ENCODE data around the gene SNW1.

DNA sequence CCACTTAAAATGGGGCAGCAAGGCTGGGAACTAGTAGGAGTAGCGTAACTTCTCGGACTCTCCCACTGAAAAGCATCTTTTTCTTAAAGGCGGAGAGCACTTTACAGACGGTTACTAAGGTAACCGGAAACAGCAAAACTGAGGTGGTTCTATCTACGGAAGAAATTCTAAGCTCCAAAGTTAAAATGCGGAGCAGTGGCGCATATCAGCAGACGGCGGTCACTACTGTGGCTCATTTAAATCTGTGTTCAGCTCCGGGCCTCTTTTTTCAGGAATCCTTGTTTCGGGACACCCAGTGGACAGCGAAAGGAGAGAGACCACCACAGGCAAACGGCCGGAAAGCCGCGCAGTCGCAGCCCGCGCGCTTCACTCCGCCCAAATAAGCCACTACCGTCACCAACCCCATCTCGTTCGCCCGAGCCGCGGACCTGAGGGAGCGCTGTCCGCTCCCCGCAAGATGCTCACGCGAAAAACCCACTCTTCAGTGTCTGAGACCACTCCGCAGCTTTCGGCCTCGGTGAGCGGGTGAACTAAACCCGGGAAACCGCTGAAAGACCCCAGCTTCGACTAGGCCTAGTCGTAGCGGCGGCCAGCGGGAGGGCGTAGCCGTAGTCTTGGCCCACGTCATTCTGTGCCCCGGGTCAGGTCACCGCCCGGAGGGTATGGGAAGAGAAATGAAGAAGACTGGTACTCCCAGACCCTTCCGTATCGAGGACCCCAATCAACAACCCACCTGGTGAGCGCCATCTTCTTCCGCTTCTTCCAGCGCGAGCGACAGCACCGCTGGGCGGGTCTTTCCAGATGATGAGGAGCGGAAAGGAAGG lies at the start of gene SNW1:
- TF ChIP-seq, protein P1, sequence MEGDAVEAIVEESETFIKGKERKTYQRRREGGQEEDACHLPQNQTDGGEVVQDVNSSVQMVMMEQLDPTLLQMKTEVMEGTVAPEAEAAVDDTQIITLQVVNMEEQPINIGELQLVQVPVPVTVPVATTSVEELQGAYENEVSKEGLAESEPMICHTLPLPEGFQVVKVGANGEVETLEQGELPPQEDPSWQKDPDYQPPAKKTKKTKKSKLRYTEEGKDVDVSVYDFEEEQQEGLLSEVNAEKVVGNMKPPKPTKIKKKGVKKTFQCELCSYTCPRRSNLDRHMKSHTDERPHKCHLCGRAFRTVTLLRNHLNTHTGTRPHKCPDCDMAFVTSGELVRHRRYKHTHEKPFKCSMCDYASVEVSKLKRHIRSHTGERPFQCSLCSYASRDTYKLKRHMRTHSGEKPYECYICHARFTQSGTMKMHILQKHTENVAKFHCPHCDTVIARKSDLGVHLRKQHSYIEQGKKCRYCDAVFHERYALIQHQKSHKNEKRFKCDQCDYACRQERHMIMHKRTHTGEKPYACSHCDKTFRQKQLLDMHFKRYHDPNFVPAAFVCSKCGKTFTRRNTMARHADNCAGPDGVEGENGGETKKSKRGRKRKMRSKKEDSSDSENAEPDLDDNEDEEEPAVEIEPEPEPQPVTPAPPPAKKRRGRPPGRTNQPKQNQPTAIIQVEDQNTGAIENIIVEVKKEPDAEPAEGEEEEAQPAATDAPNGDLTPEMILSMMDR (conservative IDR thresholded peaks at IDR 0.05; ENCODE audit: low read length): no peak
- TF ChIP-seq EZH2phosphoT487 (IDR thresholded peaks at IDR 0.05; ENCODE audit: borderline replicate concordance): no peak
